ENCODE results near the gene MFNG.
"Not testable (repeated sequence)": the region's sequence is repeated elsewhere in the genome, so short reads cannot be mapped to it uniquely, and the experiment has no call there.

Gene MFNG

GRCh38 chr22:37472418-37473006 is 13.7 kb downstream of the MFNG start:
- no peak for DNase-seq

GRCh38 chr22:37471727-37472417 is 14.3 kb downstream of the MFNG start:
- DNase-seq, result no peak

DNA sequence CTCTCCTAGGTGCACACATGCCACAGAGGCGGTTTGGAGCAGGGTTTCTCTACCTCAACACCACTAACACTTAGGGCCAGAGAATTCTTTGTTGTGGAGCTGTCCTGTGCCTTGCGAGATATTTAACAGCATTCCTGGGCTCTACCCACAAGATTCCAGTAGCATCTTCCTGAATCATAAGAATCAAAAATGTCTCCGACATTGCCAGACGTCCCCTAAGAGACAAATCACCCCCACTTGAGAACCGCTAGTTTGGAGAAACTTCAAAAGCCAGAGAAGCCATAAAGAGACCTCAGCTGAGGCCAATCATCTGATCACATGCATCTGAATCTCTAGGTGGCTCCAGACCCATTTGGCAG is 16.1 kb downstream of the MFNG start:
- DNase-seq, result no peak

DNA sequence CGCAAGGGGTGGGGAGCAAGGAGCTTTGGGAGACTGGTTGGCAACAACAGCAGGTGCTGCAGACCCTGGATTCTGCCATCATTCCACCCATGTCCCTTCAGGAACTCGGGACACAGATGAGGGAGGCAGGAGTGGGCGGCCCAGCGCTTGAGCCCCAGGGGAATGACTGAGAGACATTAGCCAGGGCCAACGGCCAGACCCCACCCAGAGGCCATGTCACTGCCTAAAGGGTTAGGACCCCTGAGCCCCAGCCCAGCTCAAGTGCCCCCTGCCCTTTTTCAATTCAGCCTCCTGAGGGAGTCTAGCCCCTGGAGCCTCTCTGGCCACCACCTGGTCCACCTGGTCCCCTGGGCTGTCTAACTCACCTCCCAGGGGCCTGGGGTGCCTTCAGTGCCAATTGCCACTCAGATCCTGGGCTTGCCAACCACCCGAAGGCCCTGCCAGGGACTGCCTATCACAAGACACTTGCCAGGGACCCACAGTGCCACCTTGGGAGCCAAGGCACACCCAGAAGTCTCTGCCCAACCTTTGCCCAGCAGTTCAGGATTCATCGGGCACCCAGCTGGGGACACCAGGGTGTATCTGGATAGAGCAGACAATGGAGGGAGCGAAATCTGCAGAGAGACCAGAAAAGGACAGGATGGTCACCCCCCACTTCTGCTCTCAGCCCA is 16.6 kb downstream of the MFNG start:
- no peak for DNase-seq

DNA sequence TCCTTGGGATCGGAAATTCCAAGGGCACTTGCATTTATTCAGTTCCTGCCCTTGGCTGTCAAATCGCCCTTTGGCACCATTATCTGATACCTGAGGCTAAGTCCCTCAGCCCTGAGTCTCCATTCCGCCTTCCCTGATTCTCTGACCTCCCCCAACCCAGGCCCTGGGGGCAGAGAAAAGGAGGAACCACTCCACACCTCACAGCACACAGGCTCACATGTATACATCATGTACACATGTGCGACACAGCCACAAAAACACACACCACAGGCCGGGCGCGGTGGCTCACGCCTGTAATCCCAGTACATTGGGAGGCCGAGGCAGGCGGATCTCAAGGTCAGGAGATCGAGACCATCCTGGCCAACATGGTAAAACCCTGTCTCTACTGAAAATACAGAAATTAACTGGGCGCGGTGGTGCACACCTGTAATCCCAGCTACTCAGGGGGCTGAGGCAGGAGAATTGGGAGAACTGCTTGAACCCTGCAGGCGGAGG is 17.9 kb downstream of the MFNG start:
- DNase-seq, result not testable (repeated sequence)

- DNase-seq, result peak; percentile 91
Measured at GRCh38 chr22:37467391-37467955, 18.7 kb downstream of the MFNG start.

GRCh38 chr22:37464181-37464580 is 22.0 kb downstream of the MFNG start:
- peak; percentile 82 for DNase-seq

GRCh38 chr22:37462983-37463382 is 23.2 kb downstream of the MFNG start:
- DNase-seq, result no peak

- no peak for DNase-seq
Measured at GRCh38 chr22:37462436-37462835, 23.7 kb downstream of the MFNG start.

- peak; percentile 41 for DNase-seq
Measured at GRCh38 chr22:37461961-37462360, 24.2 kb downstream of the MFNG start.

GRCh38 chr22:37460684-37461083 is 25.5 kb downstream of the MFNG start:
- DNase-seq, result no peak

DNA sequence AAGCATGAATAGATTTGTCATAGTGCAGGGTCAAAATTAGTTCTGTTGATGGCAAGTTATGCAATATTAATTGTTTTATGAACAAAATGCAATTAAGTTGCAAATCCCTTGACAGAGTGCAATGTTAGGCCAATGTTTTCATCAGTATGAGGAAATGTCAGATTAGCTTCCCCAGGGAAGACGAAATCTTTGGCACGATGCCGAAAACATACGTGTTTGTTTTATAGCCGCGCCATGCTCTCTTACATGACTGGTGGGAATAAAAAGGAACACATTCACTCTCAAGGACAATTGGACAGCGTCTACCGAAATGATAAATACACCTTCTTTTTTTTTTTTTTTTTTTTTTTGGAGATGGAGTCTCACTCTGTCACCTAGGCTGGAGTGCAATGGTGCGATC is 27.0 kb downstream of the MFNG start:
- DNase-seq, result peak; percentile 72

- DNase-seq, result peak; percentile 53
Measured at GRCh38 chr22:37457093-37457893, 28.9 kb downstream of the MFNG start.

GRCh38 chr22:37456346-37456745 is 29.8 kb downstream of the MFNG start:
- no peak for DNase-seq

- DNase-seq, result no peak
Measured at GRCh38 chr22:37455896-37456295, 30.3 kb downstream of the MFNG start.

GRCh38 chr22:37454857-37455686 is 31.1 kb downstream of the MFNG start:
- DNase-seq, result no peak

GRCh38 chr22:37453696-37454095 is 32.5 kb downstream of the MFNG start:
- DNase-seq, result no peak

DNA sequence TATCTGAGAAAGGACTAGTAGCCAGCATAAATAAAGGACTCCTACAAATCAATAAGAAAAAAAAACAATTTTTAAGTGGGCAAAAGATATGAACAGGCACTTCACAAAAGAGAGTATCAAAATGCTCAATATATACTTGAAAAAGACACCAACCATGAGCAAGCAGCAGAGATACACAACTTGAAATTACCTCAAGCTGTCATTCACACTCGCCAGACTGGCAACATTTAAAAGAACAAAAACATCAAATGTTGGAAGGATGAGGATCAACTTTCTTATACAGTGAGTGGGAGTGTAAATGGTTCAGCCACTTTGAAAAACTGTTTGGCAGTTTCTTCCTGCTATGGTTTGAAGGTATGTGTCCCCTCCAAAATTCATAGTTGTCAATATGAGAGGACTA is 35.0 kb downstream of the MFNG start:
- DNase-seq, result no peak

- no peak for DNase-seq
Measured at GRCh38 chr22:37449331-37450001, 36.7 kb downstream of the MFNG start.

- DNase-seq, result peak; percentile 97
Measured at GRCh38 chr22:37448516-37449127, 37.6 kb downstream of the MFNG start.

DNA sequence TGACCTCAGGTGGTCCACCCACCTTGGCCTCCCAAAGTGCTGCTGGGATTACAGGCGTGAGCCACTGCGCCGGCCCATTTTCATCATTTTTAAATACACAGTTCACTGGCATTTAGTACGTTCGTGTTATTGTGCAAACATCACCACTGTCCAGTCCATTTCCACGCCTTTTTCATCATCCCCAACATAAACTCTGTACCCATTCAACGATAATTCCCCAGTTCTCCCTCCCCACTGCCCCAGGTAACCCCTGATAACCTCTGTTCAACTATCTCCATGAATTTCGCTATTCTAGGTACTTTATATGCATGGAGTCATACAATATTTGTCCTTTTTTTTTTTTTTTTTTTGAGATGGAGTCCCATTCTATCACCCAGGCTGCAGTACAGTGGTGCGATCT is 40.7 kb downstream of the MFNG start:
- no peak for DNase-seq

Measured in NCI-H2171 (cell line).